Sigmoid colon (tissue), 4 donors: Measurements from ENCODE around the gene MOCOS.

Experiments used
- CTCF ChIP-seq, 4 experiments: fragments of 450-650 bp in 3 of 4; fragments of 200-600 bp in 1 of 4; IDR thresholded peaks; one replicate each; pipeline ENCODE4 v1.5.1; 2016 to 2019; ENCODE audit warnings: antibody characterized with exemption in 4 of 4, mild to moderate bottlenecking in 3 of 4, moderate library complexity in 2 of 4
- EP300 ChIP-seq, 4 donors: sonication (generic); formaldehyde crosslinking; IDR thresholded peaks; one replicate each; pipeline ENCODE4 v1.6.1; 2017; ENCODE audit warnings: antibody characterized with exemption in 4 of 4
- POLR2A ChIP-seq, 2 donors: fragments of 450-650 bp; IDR thresholded peaks; one replicate each; pipeline ENCODE4 v1.6.1; 2016; ENCODE audit warnings: antibody characterized with exemption in 2 of 2, mild to moderate bottlenecking in 2 of 2, moderate library complexity in 2 of 2
- POLR2AphosphoS5 ChIP-seq, 4 donors: sonication (generic); formaldehyde crosslinking; IDR thresholded peaks; one replicate each; pipeline ENCODE4 v1.6.1; 2017; ENCODE audit warnings: antibody characterized with exemption in 4 of 4

- TF ChIP-seq CTCF (IDR thresholded peaks at IDR 0.05) (no peak), POLR2AphosphoS5 (IDR thresholded peaks at IDR 0.05) (peak in 1 of 4 donors; percentile 28), EP300 (IDR thresholded peaks at IDR 0.05) (no peak), POLR2A (IDR thresholded peaks at IDR 0.05) (no peak)
Observed at GRCh38 chr18:36179562-36180355, 7.5 kb upstream of the MOCOS start.
